ENCODE results near the gene FANCE.

FANCE gene

GRCh38 chr6:35492258-35492973 lies 40.3 kb downstream of the FANCE start:
- in situ Hi-C loops (cut with MboI; ENCODE audit: low pct_unique_long_range_greater_than_20kb, low sequenced_read_pairs, unreplicated experiment) = no loop called here
- no peak for DNase-seq (ENCODE audit: low spot score)
- no peak for TF ChIP-seq CTCF (IDR thresholded peaks at IDR 0.05; ENCODE audit: extremely low read depth, insufficient read depth, missing control alignments)

- no peak for DNase-seq (ENCODE audit: low spot score)
- no peak for TF ChIP-seq CTCF (IDR thresholded peaks at IDR 0.05; ENCODE audit: extremely low read depth, insufficient read depth, missing control alignments)
- in situ Hi-C loops (cut with MboI; ENCODE audit: low pct_unique_long_range_greater_than_20kb, low sequenced_read_pairs, unreplicated experiment) = no loop called here
Measured at GRCh38 chr6:35492974-35493284, 40.8 kb downstream of the FANCE start.

- no peak for DNase-seq (ENCODE audit: low spot score)
- in situ Hi-C loops (cut with MboI; ENCODE audit: low pct_unique_long_range_greater_than_20kb, low sequenced_read_pairs, unreplicated experiment) = no loop called here
- no peak for TF ChIP-seq CTCF (IDR thresholded peaks at IDR 0.05; ENCODE audit: extremely low read depth, insufficient read depth, missing control alignments)
Measured at GRCh38 chr6:35493307-35493983, 41.3 kb downstream of the FANCE start.

- TF ChIP-seq CTCF (IDR thresholded peaks at IDR 0.05; ENCODE audit: extremely low read depth, insufficient read depth, missing control alignments) = no peak
- DNase-seq (ENCODE audit: low spot score) = no peak
- in situ Hi-C loops (cut with MboI; ENCODE audit: low pct_unique_long_range_greater_than_20kb, low sequenced_read_pairs, unreplicated experiment) = no loop called here
Measured at GRCh38 chr6:35494161-35494563, 42.0 kb downstream of the FANCE start.

- in situ Hi-C loops (cut with MboI; ENCODE audit: low pct_unique_long_range_greater_than_20kb, low sequenced_read_pairs, unreplicated experiment) = no loop called here
- TF ChIP-seq CTCF (IDR thresholded peaks at IDR 0.05; ENCODE audit: extremely low read depth, insufficient read depth, missing control alignments) = no peak
- DNase-seq (ENCODE audit: low spot score) = no peak
Measured at GRCh38 chr6:35495258-35496035, 43.3 kb downstream of the FANCE start.

- no peak for DNase-seq (ENCODE audit: low spot score)
- in situ Hi-C loops (cut with MboI; ENCODE audit: low pct_unique_long_range_greater_than_20kb, low sequenced_read_pairs, unreplicated experiment) = no loop called here
- TF ChIP-seq CTCF (IDR thresholded peaks at IDR 0.05; ENCODE audit: extremely low read depth, insufficient read depth, missing control alignments) = no peak
Measured at GRCh38 chr6:35496036-35496840, 44.1 kb downstream of the FANCE start.
